Measurements from ENCODE around the gene CASP12. TPM values are rescaled to one million over a fixed set of nuclear protein-coding genes. Genes with fewer than 3 reads are reported as not detected.
A peak's percentile ranks its signal among the peaks of the same experiment; 100 is the strongest.
"Not testable (repeated sequence)": the region's sequence is repeated elsewhere in the genome, so short reads cannot be mapped to it uniquely, and the experiment has no call there.

CASP12 gene
- total RNA-seq = not detected

GRCh38 chr11:104897891-104898684 is at the start of gene CASP12:
Gene CASP12 (minus strand): TSS chr11:104898460.
- POLR2A ChIA-PET = interaction anchor here (1.9 kb wide), 1 partner anchor 10 kb away, joined by 3 read pairs; no protein-coding TSS in a partner anchor
- TF ChIP-seq, protein P1, sequence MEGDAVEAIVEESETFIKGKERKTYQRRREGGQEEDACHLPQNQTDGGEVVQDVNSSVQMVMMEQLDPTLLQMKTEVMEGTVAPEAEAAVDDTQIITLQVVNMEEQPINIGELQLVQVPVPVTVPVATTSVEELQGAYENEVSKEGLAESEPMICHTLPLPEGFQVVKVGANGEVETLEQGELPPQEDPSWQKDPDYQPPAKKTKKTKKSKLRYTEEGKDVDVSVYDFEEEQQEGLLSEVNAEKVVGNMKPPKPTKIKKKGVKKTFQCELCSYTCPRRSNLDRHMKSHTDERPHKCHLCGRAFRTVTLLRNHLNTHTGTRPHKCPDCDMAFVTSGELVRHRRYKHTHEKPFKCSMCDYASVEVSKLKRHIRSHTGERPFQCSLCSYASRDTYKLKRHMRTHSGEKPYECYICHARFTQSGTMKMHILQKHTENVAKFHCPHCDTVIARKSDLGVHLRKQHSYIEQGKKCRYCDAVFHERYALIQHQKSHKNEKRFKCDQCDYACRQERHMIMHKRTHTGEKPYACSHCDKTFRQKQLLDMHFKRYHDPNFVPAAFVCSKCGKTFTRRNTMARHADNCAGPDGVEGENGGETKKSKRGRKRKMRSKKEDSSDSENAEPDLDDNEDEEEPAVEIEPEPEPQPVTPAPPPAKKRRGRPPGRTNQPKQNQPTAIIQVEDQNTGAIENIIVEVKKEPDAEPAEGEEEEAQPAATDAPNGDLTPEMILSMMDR (IDR thresholded peaks at IDR 0.05) = no peak
- CTCF ChIA-PET = interaction anchor here (1.3 to 2.1 kb wide), 4 partner anchors 11 to 49 kb away, joined by 3 to 5 read pairs (median 3); no protein-coding TSS in a partner anchor
- ATAC-seq (peak; percentile 82), DNase-seq (peak; percentile 16)
- H3K27me3 Mint-ChIP-seq = no peaks in the 10 kb centered on the region
- peak within 1 kb of the TSS; percentile 66 for H3K4me3 Mint-ChIP-seq
- H3K27ac Mint-ChIP-seq = peak within 1 kb of the TSS; percentile 86
- peaks cover 30% of the 10 kb centered on the region for H3K4me1 Mint-ChIP-seq (ENCODE audit: low read depth)
- intact Hi-C loops (cut with micrococcal nuclease) = no loop called here
- no peaks in the 10 kb centered on the region for H3K36me3 Mint-ChIP-seq (ENCODE audit: low read depth)
- H3K9me3 Mint-ChIP-seq = peaks cover 1% of the 10 kb centered on the region

DNA sequence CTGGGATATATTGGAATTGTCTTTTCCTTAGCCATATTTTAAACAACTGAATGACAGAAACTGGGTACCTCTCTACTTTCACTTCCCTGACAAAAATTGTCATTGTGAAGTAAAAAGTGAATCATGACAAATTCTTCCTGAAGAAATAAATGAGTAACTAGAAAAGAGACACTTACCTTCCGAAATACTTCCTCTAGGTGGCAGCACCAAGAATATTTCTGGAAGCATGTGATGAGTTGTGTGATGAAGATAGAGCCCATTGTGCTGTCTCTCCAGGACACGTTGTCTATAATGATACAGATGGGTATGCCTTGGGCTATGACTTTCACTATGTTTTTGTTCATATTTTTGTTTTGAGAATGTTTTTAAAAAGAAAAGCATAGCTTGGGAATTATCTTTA is 48.6 kb upstream of the CASP12 start:
- ATAC-seq = peak; percentile 83
- CTCF ChIA-PET = interaction anchor here (0.7 to 2.3 kb wide), 14 partner anchors 11 to 359 kb away, joined by 3 to 7 read pairs (median 4); partner anchors contain the start of gene CASP12
- intact Hi-C loops (cut with micrococcal nuclease) = no loop called here

GRCh38 chr11:104944076-104944475 is 45.8 kb upstream of the CASP12 start:
- Mint-ChIP-seq H3K27me3 (no peaks in the 10 kb centered on the region), H3K36me3 (ENCODE audit: low read depth) (peaks cover 57% of the 10 kb centered on the region), H3K9me3 (no peaks in the 10 kb centered on the region), H3K4me1 (ENCODE audit: low read depth) (peaks cover 10% of the 10 kb centered on the region), H3K27ac (no peak overlapping the region), H3K4me3 (no peak overlapping the region)
- intact Hi-C loops (cut with micrococcal nuclease) = no loop called here
- ATAC-seq = no peak
- ChIA-PET CTCF (interaction anchor here (0.9 to 1.3 kb wide), 2 partner anchors 22 to 53 kb away, joined by 3 read pairs; no protein-coding TSS in a partner anchor), POLR2A (interaction anchor here (0.6 kb wide), 1 partner anchor 80 kb away, joined by 4 read pairs; no protein-coding TSS in a partner anchor)
- TF ChIP-seq, protein P1 (IDR thresholded peaks at IDR 0.05) = no peak
- no peak for DNase-seq

More for the DNA sequence above, 48.6 kb upstream of the CASP12 start:
- H3K4me3 Mint-ChIP-seq = no peak overlapping the region
- POLR2A ChIA-PET = no interaction called here
- TF ChIP-seq, protein P1 (IDR thresholded peaks at IDR 0.05) = peak; percentile 76
- no peaks in the 10 kb centered on the region for H3K9me3 Mint-ChIP-seq
- H3K27me3 Mint-ChIP-seq = no peaks in the 10 kb centered on the region
- peak; percentile 39 for DNase-seq
- peaks cover 10% of the 10 kb centered on the region for H3K4me1 Mint-ChIP-seq (ENCODE audit: low read depth)
- no peak overlapping the region for H3K27ac Mint-ChIP-seq
- H3K36me3 Mint-ChIP-seq (ENCODE audit: low read depth) = peaks cover 78% of the 10 kb centered on the region

GRCh38 chr11:104943561-104943960 is 45.3 kb upstream of the CASP12 start:
- ChIA-PET CTCF (interaction anchor here (0.9 to 1.3 kb wide), 2 partner anchors 22 to 52 kb away, joined by 3 read pairs; no protein-coding TSS in a partner anchor), POLR2A (interaction anchor here (0.6 kb wide), 1 partner anchor 79 kb away, joined by 4 read pairs; no protein-coding TSS in a partner anchor)
- ATAC-seq (no peak), DNase-seq (no peak)
- Mint-ChIP-seq H3K27me3 (no peaks in the 10 kb centered on the region), H3K4me3 (no peak overlapping the region), H3K4me1 (ENCODE audit: low read depth) (peaks cover 10% of the 10 kb centered on the region), H3K27ac (no peak overlapping the region), H3K36me3 (ENCODE audit: low read depth) (peaks cover 52% of the 10 kb centered on the region), H3K9me3 (no peaks in the 10 kb centered on the region)
- intact Hi-C loops (cut with micrococcal nuclease) = no loop called here
- TF ChIP-seq, protein P1 (IDR thresholded peaks at IDR 0.05) = no peak

- peak overlapping the region; percentile 59 for H3K27ac Mint-ChIP-seq
- intact Hi-C loops (cut with micrococcal nuclease) = no loop called here
- H3K36me3 Mint-ChIP-seq (ENCODE audit: low read depth) = peaks cover 8% of the 10 kb centered on the region
- ChIA-PET CTCF (interaction anchor here (1.2 kb wide), 1 partner anchor 11 kb away, joined by 3 read pairs; no protein-coding TSS in a partner anchor), POLR2A (no interaction called here)
- TF ChIP-seq, protein P1 (IDR thresholded peaks at IDR 0.05) = no peak
- peaks cover 20% of the 10 kb centered on the region for H3K4me1 Mint-ChIP-seq (ENCODE audit: low read depth)
- no peak for ATAC-seq
- no peak overlapping the region for H3K4me3 Mint-ChIP-seq
- H3K27me3 Mint-ChIP-seq = no peaks in the 10 kb centered on the region
- peaks cover 12% of the 10 kb centered on the region for H3K9me3 Mint-ChIP-seq
- DNase-seq = no peak
Observed at GRCh38 chr11:104934594-104934993, 36.3 kb upstream of the CASP12 start.

DNA sequence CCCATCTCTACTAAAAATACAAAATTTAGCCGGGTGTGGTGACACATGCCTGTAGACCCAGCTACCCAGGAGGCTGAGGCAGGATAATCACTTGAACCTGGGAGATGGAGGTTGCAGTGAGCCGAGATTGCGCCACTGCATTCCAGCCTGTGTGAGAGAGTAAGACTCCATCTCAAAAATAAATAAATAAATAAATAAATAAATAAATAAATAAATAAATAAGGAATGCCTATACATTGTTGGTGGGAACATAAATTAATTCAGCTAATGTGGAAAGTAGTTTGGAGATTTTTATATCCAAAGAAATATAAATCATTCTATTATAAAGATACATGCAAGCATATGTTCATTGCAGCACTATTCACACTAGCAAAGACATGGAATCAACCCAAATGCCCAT is 35.8 kb upstream of the CASP12 start:
- H3K27me3 Mint-ChIP-seq; ATAC-seq; intact Hi-C loops (cut with micrococcal nuclease); DNase-seq; H3K27ac Mint-ChIP-seq; H3K4me3 Mint-ChIP-seq; POLR2A ChIA-PET: not testable (repeated sequence)
- H3K36me3 Mint-ChIP-seq (ENCODE audit: low read depth) = peaks cover 11% of the 10 kb centered on the region
- CTCF ChIA-PET = interaction anchor here (1.2 kb wide), 1 partner anchor 11 kb away, joined by 3 read pairs; no protein-coding TSS in a partner anchor
- H3K9me3 Mint-ChIP-seq = peaks cover 18% of the 10 kb centered on the region
- peaks cover 20% of the 10 kb centered on the region for H3K4me1 Mint-ChIP-seq (ENCODE audit: low read depth)
